ENCODE data around the gene RAPGEF5.

RAPGEF5 gene

GRCh38 chr7:22219739-22220493, 137.0 kb downstream of the RAPGEF5 start:
- no peak for DNase-seq (ENCODE audit: low read depth in 2 of 2)

- DNase-seq (ENCODE audit: low read depth in 2 of 2), result no peak
Observed at GRCh38 chr7:22219036-22219435, 137.9 kb downstream of the RAPGEF5 start.

- no peak for DNase-seq (ENCODE audit: low read depth in 2 of 2)
Observed at GRCh38 chr7:22216832-22217475, 140.0 kb downstream of the RAPGEF5 start.

GRCh38 chr7:22216309-22216708, 140.6 kb downstream of the RAPGEF5 start:
- no peak for DNase-seq (ENCODE audit: low read depth in 2 of 2)

- DNase-seq (ENCODE audit: low read depth in 2 of 2), result no peak
Observed at GRCh38 chr7:22214000-22214399, 143.0 kb downstream of the RAPGEF5 start.

GRCh38 chr7:22213081-22213480, 143.9 kb downstream of the RAPGEF5 start:
- DNase-seq (ENCODE audit: low read depth in 2 of 2), result no peak

GRCh38 chr7:22210967-22211366, 146.0 kb downstream of the RAPGEF5 start:
- no peak for DNase-seq (ENCODE audit: low read depth in 2 of 2)

DNA sequence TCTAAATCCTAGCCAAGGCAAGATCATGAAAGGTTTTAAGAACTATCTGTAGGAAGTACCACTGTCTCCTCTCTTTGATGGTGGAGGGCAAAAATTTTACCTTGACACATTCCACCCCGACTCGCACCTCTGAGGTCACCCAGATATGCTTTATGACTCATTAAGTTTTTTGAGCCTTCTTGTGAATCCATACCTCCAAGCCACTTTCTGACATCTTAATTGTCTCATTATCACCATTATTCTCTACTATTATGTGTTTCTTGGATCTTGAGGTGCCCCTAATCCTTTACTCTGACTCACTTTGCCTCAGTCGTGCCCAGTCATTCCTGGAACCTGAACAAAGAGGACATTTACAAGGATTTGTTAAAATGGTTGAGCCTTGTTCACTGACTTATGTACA, 146.6 kb downstream of the RAPGEF5 start:
- no peak for DNase-seq (ENCODE audit: low read depth in 2 of 2)

DNA sequence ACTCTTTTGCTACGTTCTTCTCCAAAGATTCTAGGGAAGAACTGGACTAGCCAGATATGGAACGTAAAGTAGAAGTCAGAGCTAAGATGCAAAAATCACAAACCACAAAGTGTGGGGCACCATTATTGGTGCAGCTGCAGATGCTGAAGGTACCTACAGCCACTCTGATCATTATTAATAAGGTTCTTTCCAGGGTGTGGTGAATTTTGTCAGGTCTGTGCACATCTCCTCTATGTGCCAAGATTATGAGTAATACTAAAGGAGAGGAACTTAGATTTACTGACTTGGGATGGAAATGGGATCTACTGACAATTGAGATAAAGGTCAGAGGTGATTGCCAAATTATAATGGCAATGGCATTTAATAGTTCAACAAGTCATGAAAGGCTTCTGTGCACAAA, 148.2 kb downstream of the RAPGEF5 start:
- DNase-seq (ENCODE audit: low read depth in 2 of 2), result no peak

DNA sequence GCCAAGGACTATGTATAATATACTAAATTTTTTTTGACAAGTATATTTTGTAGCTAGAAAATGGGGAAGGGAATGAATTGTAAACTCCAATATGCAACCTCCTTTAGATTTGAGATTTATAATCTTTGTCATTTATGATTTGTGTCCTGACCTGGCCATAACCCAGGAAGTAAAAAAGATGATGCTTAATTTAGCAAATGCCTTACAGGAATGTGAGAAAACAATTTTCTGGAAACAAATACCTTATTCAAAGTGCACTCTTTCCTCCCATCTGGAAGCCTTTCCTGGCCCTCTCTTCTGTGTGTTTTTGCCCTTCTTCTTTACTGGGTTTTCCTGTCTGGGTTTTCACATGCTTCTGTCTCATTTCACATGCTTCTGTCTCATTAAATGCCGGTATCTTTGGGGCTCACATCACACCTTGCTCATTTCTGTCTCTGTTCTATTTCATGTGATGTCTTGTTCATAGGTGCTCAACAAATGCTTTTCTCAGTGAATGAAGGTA, 149.2 kb downstream of the RAPGEF5 start:
- no peak for DNase-seq (ENCODE audit: low read depth in 2 of 2)

DNA sequence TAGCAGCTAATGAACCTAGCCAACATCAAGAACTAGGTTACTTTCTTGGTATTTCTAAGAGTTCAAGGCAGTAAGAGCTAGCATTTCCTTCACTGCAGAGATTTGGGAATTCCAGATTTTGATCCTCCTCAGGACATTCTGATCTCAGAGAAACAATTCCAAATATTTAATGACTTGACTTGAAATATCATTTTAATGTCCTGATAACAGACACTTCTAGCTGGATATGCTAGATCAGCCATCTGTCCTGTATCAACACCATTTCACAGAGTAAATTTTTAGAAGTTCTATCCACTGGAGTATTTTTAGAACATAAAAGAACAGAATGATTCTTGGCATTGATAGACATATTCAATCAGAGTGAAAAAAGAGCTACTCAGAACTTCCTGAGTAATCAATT, 151.3 kb downstream of the RAPGEF5 start:
- no peak for DNase-seq (ENCODE audit: low read depth in 2 of 2)

DNA sequence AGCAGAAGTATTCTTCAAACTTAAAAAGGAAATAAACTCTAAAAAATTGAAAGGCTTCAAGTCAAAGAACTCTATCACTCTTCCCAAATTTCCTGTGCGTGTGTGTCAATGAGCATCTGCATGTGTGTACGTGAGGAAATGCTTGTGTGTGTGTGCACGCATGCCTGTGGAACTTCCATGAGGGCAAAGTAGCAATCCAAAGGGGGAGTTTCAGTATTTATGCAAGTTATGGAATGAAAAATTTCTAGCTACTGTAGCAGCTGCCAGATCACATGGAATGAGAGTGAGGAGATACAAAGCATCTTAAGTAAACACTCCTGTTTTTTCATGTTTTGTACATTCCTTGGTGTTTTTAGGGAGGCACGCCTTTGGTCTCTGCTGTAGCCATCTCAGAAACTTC, 152.6 kb downstream of the RAPGEF5 start:
- DNase-seq (ENCODE audit: low read depth in 2 of 2), result no peak

GRCh38 chr7:22202141-22202540, 154.8 kb downstream of the RAPGEF5 start:
- DNase-seq (ENCODE audit: low read depth in 2 of 2), result no peak

- no peak for DNase-seq (ENCODE audit: low read depth in 2 of 2)
Observed at GRCh38 chr7:22201186-22201880, 155.6 kb downstream of the RAPGEF5 start.

GRCh38 chr7:22200777-22201176, 156.2 kb downstream of the RAPGEF5 start:
- DNase-seq (ENCODE audit: low read depth in 2 of 2), result no peak

DNA sequence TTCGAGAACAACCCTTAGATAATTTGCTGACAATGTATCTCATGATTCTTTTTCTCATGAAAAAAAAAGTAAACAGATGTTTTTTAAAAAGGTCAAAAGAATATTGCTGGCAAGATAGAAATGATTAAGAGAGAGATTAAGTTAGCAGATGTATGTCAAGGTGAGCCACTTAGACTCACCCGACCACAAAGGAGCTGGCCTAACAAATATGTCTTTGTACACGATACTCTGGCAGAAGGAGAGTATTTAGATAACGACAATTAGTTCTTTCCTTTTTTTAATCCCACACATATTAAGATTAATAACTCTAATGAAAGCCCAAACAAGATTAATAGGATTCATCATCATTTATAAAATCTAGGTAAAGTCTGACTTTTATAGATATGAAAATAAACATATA, 156.7 kb downstream of the RAPGEF5 start:
- no peak for DNase-seq (ENCODE audit: low read depth in 2 of 2)

DNA sequence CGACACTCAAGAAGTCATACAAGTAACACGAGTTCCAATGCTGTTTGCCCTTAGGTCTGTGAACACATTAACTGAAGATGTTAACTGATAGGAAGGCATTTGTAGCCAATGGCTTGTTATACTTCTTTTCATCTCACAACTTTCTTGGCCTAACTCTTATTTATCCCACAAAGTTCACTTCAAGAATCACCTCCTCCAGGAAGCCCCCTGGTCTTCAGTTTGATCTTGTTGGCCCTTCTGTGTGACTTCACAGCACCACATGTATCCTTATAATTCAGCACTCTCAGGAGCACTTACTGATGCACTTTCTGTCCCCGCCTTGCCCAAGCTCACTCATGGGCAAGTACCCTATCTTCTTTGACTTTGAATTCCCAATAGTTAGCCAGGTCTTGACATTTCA, 159.6 kb downstream of the RAPGEF5 start:
- no peak for DNase-seq (ENCODE audit: low read depth in 2 of 2)

DNA sequence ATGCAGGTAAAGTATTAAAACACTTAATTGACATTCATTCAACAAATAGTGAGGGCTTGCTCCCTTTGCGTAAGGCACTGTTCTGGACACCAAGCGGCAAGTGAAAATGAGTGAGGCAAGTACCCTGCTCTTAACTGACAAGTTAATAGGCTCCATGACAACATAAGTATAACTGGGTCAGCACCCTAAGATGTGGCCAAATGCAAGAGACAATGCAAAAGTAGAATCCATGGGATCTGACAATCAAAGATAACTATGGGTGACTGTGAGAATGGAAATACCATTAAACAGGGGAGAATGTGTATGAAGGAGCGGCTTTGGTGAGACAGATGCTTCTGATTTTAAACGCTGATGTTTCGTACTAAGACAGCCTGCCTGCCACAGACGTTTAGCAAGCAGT, 160.5 kb downstream of the RAPGEF5 start:
- no peak for DNase-seq (ENCODE audit: low read depth in 2 of 2)

DNA sequence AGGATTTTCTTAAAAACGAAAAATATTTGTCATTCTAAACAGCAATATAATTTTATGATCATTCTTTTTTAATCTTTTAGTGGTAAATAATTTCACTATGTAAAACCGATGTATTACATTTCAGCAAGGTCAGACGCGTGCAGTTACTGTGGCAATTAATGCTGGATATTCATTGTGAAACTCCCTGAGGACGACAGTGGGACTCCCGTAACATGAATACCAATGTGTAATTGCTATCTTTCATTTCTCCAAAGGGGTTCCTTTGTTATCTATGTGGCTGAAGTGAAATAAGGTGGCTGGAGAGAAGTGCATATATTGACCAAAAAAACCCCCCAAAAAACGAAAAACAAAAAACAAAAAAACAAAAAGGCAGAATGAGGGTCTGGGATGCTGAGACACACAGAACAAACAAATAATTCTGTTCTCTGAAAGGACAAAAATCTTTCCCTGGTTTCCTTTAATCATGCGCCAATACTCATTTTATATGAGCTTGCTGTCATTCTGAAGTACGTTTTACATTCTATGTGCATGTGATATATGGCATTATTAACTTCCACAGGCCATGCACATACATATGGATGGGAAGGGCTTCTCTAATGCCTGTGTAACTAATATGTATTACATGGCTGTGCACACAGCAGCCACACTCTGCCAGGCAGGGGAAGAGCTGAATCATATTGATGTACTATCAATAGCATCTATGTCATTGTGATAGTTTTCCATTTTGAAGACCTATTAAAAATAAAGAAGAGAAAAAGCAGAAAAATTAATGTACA, 161.4 kb downstream of the RAPGEF5 start:
- DNase-seq (ENCODE audit: low read depth in 2 of 2), result no peak

- DNase-seq (ENCODE audit: low read depth in 2 of 2), result no peak
Observed at GRCh38 chr7:22194658-22195273, 162.2 kb downstream of the RAPGEF5 start.

DNA sequence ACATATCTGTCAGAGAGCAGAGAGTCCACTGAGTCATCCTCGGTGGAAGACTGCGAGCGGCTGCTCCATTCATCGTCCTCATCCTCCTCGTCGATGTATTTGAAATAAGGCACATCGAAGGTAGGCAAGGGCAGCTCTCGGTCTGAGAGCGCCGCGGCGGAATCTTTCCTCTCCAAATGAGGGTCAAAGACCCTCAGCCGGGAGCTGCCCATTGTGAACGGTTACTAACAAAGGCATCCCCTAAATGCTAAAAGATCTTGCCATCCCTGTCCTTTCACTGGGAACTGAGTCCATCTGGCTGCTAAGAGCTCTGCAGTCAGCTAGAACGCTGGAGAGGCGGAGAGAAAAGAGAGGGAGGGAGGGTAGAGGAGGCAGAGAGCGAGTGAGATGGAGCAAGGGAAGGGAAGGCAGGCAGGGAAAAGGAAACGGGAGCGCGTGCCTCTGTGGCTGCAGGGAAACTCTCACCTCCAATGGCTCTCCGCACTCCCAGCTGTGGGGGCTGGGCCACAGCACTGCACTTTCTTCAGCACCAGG, 163.4 kb downstream of the RAPGEF5 start:
- no peak for DNase-seq (ENCODE audit: low read depth in 2 of 2)
